Suppressor macrophage treated with lipopolysaccharide for 4 hours (primary cell): ENCODE measurements around the gene CYP4B1.
"Not testable (repeated sequence)": the region's sequence is repeated elsewhere in the genome, so short reads cannot be mapped to it uniquely, and the experiment has no call there.

Source experiments
- DNase-seq: peaks from one replicate; pipeline ENCODE4 v3.0.0-alpha.2; 2020

The CYP4B1 gene

DNA sequence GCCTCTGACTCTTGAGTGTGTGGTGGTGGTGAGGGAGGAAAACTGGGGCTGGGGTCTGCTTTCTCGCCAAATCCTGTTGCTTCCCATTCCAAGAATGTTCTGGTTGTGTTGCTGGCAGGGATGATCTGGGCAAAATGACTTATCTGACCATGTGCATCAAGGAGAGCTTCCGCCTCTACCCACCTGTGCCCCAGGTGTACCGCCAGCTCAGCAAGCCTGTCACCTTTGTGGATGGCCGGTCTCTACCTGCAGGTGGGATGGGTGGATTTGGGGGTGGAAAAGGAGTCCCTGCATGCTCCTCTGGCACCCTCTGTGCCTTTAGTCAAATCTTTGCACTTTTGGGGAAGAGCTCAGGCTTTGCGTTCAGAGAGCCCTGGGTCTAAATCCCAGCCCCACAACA, 18.1 kb downstream of the CYP4B1 start:
- no peak for DNase-seq

DNA sequence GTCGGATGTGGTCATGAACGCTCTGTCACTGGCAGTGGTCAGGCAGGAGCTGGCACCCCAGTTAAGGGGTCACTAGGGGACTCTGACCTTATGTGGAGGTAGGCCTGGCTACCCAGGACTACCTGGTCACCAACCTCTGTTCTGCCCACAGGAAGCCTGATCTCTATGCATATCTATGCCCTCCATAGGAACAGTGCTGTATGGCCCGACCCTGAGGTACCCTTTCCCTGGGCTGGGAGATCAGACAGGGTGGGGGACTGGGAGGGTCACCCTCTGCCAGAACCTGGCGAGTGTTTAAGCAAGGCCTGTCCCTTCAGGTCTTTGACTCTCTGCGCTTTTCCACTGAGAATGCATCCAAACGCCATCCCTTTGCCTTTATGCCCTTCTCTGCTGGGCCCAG, 19.0 kb downstream of the CYP4B1 start:
- no peak for DNase-seq

DNA sequence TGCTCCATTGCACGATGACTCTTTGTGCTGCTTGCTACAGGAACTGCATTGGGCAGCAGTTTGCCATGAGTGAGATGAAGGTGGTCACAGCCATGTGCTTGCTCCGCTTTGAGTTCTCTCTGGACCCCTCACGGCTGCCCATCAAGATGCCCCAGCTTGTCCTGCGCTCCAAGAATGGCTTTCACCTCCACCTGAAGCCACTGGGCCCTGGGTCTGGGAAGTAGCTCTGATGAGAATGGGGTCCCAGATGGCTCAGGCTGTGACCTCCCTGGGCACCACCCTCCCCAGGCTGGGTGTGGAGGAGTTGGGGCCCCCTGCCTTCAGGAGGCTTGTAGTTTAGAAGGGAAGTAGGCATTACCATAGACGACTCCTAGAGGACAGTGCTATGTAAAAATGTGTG, 19.7 kb downstream of the CYP4B1 start:
- DNase-seq, result no peak

DNA sequence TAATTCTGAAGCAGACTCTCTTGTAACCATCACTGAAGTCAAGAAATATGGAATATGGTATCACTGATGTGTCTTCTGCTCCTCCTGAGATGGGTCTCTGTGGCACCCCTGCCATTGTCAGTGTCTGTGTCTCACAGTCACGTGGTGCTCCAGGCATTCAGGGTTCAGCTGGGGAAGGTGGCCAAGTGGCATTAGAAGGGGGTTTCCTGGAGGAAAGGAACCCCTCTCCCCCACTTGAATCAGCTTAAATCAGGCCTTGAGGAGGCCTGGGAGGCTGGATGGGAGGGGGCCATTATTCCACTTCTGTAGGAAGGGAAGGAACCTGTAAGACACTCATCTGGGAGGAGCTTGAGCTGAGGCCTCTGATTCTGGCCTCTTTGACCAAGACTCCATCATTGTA, 20.5 kb downstream of the CYP4B1 start:
- DNase-seq, result no peak

DNA sequence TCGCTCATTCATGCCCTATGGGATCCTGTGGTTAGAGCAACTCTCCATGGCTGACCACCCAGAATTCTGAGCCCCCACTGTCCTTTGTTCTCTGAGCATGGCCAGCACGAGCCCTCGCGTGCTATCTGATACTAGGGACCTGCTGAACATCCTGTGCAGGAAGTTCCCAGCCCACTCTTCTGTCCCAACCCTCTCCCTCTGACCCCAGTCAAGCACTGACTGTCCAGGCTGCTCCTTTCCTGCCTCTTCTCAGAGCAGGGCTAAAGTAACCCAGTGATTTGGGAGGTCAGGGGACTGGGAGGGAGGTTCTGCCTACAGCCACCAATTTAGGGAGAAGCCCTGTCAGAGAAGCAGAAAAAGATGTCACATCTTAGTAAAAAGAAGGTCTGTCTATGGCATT, 21.2 kb downstream of the CYP4B1 start:
- no peak for DNase-seq

DNA sequence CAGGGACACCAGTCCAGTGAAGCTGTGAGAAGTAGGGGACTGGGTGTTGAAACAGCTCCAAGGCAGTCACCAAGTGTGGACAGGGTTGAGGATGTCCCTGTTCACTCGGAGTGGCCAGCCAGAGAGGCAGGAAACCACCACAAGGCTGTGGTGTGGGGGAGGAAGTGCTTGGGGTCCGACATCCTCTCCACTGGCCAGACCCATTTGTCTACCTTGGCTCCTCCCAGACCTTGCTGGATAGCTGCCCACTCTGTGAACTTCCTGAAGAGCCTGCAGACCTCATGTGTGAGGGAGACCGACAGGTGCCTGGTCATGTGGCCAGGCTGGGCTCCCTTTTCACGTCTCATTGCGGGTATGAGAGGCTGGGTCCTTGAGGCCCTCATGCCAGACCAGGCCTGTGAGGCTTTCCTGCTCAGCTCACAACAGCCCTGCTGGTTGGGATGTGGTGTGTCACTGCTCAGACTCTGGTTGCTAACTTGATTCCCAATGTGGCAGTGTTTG, 21.8 kb downstream of the CYP4B1 start:
- no peak for DNase-seq

DNA sequence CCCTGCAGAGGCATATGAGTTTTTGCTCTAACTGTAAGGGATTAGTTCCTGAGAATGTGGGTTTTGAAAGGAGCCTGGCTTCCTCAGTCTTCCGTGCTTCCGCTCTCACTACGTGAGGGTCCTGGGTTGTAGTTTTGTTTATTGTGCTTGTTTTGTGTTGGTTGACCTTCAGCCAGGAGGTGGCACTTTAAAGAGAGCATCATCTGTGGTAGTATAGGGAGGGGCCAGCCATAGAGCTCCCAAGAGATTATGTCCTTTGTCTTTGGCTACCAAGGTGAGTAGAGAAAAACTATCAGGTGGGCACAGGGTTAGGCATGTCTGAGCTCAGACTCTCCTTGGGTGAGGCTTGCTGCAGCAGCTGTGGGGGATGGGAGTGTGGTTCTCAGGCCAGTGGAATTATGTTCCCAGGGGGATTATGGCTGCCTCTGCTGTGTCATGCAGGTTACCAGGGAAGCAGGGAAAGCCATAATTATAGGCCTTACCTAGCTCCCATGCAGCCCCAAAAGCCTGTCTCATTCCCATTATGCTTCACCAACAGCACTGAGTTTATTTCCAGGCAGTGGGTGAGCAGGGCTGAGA, 23.5 kb downstream of the CYP4B1 start:
- no peak for DNase-seq

DNA sequence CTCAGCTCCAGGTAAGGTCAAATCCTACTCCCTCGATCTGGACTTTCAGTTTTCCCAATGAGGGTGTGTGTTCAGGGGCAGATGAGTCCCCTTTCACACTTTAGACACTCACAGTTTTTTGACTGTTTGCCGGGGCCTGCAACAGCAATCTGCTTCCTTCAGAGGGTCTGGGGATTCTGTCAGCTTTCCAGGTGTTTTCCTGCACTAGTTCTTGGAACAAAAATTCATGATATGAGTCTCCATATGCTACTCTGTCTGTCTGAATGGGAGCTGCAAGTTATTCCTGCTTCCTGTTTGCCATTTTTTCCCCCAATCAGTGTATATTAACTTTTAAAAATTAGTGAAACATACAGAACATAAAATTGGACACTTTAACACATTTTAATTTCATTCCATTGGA, 24.3 kb downstream of the CYP4B1 start:
- DNase-seq, result no peak

DNA sequence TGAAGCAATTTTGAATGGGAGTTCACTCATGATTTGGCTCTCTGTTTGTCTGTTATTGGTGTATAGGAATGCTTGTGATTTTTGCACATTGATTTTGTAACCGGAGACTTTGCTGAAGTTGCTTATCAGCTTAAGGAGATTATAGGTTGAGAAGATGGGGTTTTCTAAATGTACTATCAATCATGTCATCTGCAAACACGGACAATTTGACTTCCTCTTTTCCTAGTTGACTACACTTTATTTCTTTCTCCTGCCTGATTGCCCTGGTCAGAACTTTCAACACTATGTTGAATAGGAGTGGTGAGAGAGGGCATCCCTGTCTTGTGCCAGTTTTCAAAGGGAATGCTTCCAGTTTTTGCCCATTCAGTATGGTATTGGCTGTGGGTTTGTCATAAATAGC, 28.0 kb downstream of the CYP4B1 start:
- DNase-seq, result not testable (repeated sequence)

DNA sequence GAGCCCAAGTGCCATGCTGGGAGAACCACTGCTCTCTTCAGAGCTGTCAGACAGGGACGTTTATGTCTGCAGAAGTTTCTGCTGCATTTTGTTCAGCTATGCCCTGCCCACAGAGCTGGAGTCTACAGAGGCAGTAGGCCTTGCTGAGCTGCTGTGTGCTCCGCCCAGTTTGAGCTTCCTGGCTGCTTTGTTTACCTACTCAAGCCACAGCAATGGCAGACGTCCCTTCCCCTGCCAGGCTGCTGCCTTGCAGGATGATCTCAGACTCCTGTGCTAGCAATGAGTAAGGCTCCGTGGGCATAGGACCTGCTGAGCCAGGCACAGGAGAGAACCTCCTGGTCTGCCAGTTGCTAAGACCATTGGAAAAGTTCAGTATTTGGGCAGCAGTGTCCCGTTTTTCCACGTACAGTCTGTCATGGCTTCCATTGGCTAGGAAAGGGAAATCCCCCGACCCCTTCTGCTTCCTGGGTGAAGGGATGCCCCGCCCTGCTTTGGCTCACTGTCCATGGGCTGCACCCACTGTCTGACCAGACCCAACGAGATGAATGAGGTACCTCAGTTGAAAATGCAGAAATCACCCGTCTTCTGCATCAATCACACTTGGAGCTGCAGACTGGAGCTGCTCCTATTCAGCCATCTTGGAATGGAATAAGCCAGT, 31.9 kb downstream of the CYP4B1 start:
- no peak for DNase-seq

DNA sequence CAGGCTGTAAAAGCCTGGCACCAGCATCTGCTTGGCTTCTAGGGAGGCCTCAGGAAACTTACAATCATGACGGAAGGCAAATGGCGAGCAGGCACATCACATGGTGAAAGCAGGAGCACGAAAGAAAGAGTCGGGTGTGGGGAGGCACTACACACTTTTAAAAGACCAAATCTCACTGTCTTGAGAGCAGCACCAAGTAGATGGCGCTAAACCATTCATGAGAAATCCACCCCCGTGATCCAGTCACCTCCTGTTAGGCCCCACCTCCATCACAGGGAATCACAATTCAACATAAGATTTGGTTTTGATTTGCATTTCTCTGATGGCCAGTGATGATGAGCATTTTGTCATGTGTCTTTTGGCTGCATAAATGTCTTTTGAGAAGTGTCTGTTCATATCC, 36.6 kb downstream of the CYP4B1 start:
- not testable (repeated sequence) for DNase-seq

DNA sequence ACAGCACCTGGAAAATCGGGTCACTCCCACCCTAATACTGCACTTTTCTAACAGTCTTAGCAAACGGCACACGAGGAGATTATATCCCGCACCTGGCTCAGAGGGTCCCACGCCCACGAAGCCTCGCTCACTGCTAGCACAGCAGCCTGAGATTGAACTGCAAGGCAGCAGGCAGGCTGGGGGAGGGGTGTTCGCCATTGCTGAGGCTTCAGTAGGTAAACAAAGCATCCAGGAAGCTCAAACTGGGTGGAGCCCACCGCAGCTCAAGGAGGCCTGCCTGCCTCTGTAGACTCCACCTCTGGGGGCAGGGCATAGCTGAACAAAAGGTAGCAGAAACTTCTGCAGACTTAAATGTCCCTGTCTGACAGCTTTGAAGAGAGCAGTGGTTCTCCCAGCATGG, 47.5 kb downstream of the CYP4B1 start:
- DNase-seq, result not testable (repeated sequence)

DNA sequence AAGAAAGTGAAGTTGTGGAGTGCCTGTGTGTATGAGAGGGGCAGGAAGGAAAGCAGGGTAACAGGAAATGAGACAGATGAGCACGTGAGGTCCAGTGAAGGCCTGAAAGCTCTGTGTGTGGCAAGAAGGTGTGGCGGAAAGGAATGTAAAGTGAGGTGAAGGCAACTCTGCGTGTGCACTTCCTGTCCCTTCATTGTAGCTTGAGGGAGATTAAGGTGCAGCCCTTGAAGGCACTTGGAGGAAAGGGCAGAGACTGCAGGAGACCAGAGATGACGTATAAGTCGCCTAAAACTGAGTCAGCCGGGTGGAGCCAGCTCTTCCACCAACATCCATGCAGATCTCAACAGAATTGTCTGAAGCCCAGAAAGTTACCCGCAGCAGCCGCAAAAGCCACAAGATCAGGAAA, 58.8 kb downstream of the CYP4B1 start:
- not testable (repeated sequence) for DNase-seq

DNA sequence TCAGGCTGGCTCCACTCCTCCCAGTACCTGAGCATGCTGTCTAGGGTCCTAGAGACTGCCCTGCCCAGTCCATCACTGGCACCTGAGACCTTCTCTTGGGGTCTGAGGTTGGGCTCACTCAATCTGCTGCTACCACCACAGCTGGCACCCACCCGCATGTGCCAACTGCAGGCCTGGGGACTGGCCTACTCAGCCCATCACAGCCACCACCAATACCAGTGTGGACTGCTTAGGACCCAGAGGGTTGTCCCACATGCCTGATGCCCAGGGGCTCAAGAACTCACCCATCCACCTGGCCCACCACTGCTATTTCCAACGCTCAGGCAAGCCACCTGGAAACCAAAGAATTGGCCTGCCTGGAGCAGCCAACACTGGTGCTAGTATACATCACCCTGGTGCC, 63.5 kb downstream of the CYP4B1 start:
- no peak for DNase-seq
